HepG2 (cell line): Measurements from ENCODE around the gene KDM5D. TPM values are rescaled to one million over a fixed set of nuclear protein-coding genes. Genes with fewer than 3 reads are reported as not detected.

Source experiments
- ATAC-seq: fragments of 200-7000 bp; cut with Tn5 transposase; 3 replicates; pipeline ENCODE4 v1.9.1; 2020; ENCODE audit warnings: mild to moderate bottlenecking, moderate library complexity
- BruUV-seq: library from RNA; stranded (reverse); fragments of 400-500 nt; replicated peaks from 2 replicates; lab custom pipeline; 2021; lab: Mats Ljungman, UMichigan
- CTCF ChIA-PET: fragments of 300-600 bp; formaldehyde crosslinking; extraction: SDS; loops from one replicate; lab custom pipeline; 2021; ENCODE audit warnings: low total read pairs, inconsistent platforms, low intra/inter-chr PET ratio; lab: Yijun Ruan, JAX
- POLR2A ChIA-PET: fragments of 350-600 bp; sonication (Branson Sonifier 250); formaldehyde crosslinking; loops from one replicate; lab custom pipeline; 2020; ENCODE audit warnings: antibody characterized with exemption, inconsistent platforms; lab: Yijun Ruan, JAX
- DNase-seq: peaks from one replicate; pipeline ENCODE4 v3.0.0-alpha.2; 2015; ENCODE audit warnings: low spot score
- FAIRE-seq: peaks from 3 replicates; lab custom pipeline; 2011; peaks lifted over from hg19 to GRCh38; lab: Jason Lieb, UNC
- H2AFZ ChIP-seq: one replicate; pipeline ENCODE4 v1.6.1; 2011; ENCODE audit warnings: low read length, inconsistent platforms
- H3K27ac ChIP-seq: fragments of 300-600 bp; 3 replicates; pipeline ENCODE4 v1.8.0; 2011; ENCODE audit warnings: mixed run types, mild to moderate bottlenecking, mixed read lengths, low read length, inconsistent platforms; ENCODE audit not compliant: insufficient read depth; ENCODE audit errors: extremely low read length
- H3K27me3 ChIP-seq, 2 experiments: fragments of 200-600 bp in 1 of 2; 2 replicates in 1 of 2; 3 replicates in 1 of 2; pipeline versions ENCODE4 v1.6.0 to v1.8.0; 2011; ENCODE audit warnings: low read length in 2 of 2, mild to moderate bottlenecking in 2 of 2, moderate library complexity in 2 of 2, inconsistent platforms in 1 of 2; ENCODE audit not compliant: insufficient read depth in 2 of 2, control insufficient read depth in 1 of 2
- H3K36me3 ChIP-seq, 2 experiments: fragments of 200-600 bp in 1 of 2; replicated peaks in 1 of 2; 2 replicates in 1 of 2; 3 replicates in 1 of 2; pipeline versions ENCODE4 v1.5.1 to v1.8.0; 2011; ENCODE audit warnings: low read length in 2 of 2, inconsistent platforms in 1 of 2; ENCODE audit not compliant: insufficient read depth in 2 of 2, control insufficient read depth in 1 of 2
- H3K4me1 ChIP-seq: 2 replicates; pipeline ENCODE4 v1.5.1; 2012; ENCODE audit warnings: low read length, inconsistent platforms; ENCODE audit not compliant: insufficient read depth
- H3K4me2 ChIP-seq: 2 replicates; pipeline ENCODE4 v1.6.0; 2011; ENCODE audit warnings: low read depth, low read length, inconsistent platforms
- H3K4me3 ChIP-seq, 3 experiments: fragments of 200-600 bp in 1 of 3; sonication (generic), shearing (Covaris generic) in 1 of 3; replicated peaks in 1 of 3; 2 replicates each; pipeline ENCODE4 v1.5.1; 2011 to 2016; ENCODE audit warnings: low read length in 3 of 3, inconsistent platforms in 2 of 3, low read depth in 2 of 3, mild to moderate bottlenecking in 2 of 3, control low read depth in 1 of 3, mixed read lengths in 1 of 3; ENCODE audit not compliant: insufficient read depth in 1 of 3
- H3K79me2 ChIP-seq: one replicate; pipeline ENCODE4 v1.6.1; 2011; ENCODE audit warnings: low read length, inconsistent platforms; ENCODE audit not compliant: insufficient read depth
- H3K9ac ChIP-seq: 2 replicates; pipeline ENCODE4 v1.6.0; 2011; ENCODE audit warnings: mild to moderate bottlenecking, low read depth, low read length, inconsistent platforms; ENCODE audit not compliant: insufficient read depth
- H3K9me3 ChIP-seq: 2 replicates; pipeline ENCODE4 v1.5.1; 2012; ENCODE audit warnings: mild to moderate bottlenecking, low read length
- H4K20me1 ChIP-seq: 2 replicates; pipeline ENCODE4 v1.6.0; 2011; ENCODE audit warnings: inconsistent platforms, mild to moderate bottlenecking, low read length, moderate library complexity; ENCODE audit not compliant: insufficient read depth
- AHR ChIP-seq: IDR thresholded peaks from 2 replicates; pipeline ENCODE4 v1.6.1; 2018; ENCODE audit warnings: missing genetic modification reagents, missing compliant biosample characterization
- ATF3 ChIP-seq: sonication (generic); formaldehyde crosslinking; IDR thresholded peaks from 2 replicates; pipeline ENCODE4 v1.4.0; 2020; ENCODE audit warnings: missing genetic modification reagents
- CSRNP2 ChIP-seq: sonication (generic); formaldehyde crosslinking; conservative IDR thresholded peaks from 2 replicates; pipeline ENCODE4 v1.8.0; 2022; ENCODE audit warnings: low read depth, missing genetic modification reagents
- FOSL1 ChIP-seq: sonication (generic); formaldehyde crosslinking; IDR thresholded peaks from 2 replicates; pipeline ENCODE4 v1.9.0; 2021; ENCODE audit warnings: missing genetic modification reagents, borderline replicate concordance
- ZNF616 ChIP-seq: sonication (generic); formaldehyde crosslinking; IDR thresholded peaks from 2 replicates; pipeline ENCODE4 v1.5.0; 2020; ENCODE audit warnings: low read depth, mild to moderate bottlenecking, missing genetic modification reagents
- WGBS: methylation state at CpG from one replicate; pipeline ENCODE4 v1.1.6; 2017; ENCODE audit warnings: low lambda C conversion rate; 5-methylcytosine and 5-hydroxymethylcytosine counted together
- in situ Hi-C: cut with HindIII; loops from 2 replicates; pipeline ENCODE4 v1.10.0; 2017; ENCODE audit warnings: low pct_unique_long_range_greater_than_20kb; ENCODE audit not compliant: extremely low pct_ligation_motif_present
- intact Hi-C: fragments of 100-400 bp; cut with micrococcal nuclease; formaldehyde crosslinking; loops from one replicate; pipeline ENCODE4 v1.10.0; 2022; ENCODE audit not compliant: unreplicated experiment
- polyA plus RNA-seq, 8 experiments: library from polyadenylated mRNA; depleted of rRNA in 3 of 8; stranded (reverse) in 7 of 8; unstranded in 1 of 8; fragments of >200 nt; fragmentation: Illumina TruSeq in 4 of 8; extraction: Trizol in 4 of 8; gene quantifications; 2 replicates each; pipeline versions ENCODE4 v1.2.1 to v1.2.3, GENCODE V29; 2011 to 2016; ENCODE audit warnings: low read depth in 4 of 8, missing spikeins in 1 of 8, mixed read lengths in 1 of 8; ENCODE audit not compliant: insufficient read depth in 1 of 8
- total RNA-seq, 5 experiments: library from RNA; depleted of rRNA; stranded (reverse); fragments of >200 nt; fragmentation: Illumina TruSeq; extraction: Trizol; gene quantifications; 2 replicates each; pipeline ENCODE4 v1.2.3, GENCODE V29; 2016; ENCODE audit warnings: low read depth in 1 of 5

The KDM5D gene
- total and polyA plus RNA-seq, 2 of the 13 experiments (the other 11 are each of a cell fraction or from before 2014, with no cell fraction given), result 16.6 to 32.7 TPM

GRCh38 chrY:19717950-19718349, 26.6 kb downstream of the KDM5D start:
- TF ChIP-seq FOSL1 (CRISPR knock-in tag), result no peak
- TF ChIP-seq AHR (CRISPR knock-in tag), result no peak
- TF ChIP-seq ATF3 (CRISPR knock-in tag), result no peak
- Histone ChIP-seq H3K4me2 (no peak overlapping the region), H3K4me3 (no peak overlapping the region), H3K9ac (no peak overlapping the region), H3K4me1 (no peaks in the 10 kb centered on the region), H2AFZ (no peak overlapping the region), H3K36me3 (peaks cover 7 to 29% of the 10 kb centered on the region in 2 experiments; a peak in 4 of 5 replicates), H3K9me3 (no peaks in the 10 kb centered on the region), H3K79me2 (no peaks in the 10 kb centered on the region), H3K27ac (no peak overlapping the region), H4K20me1 (no peaks in the 10 kb centered on the region), H3K27me3 (no peaks in the 10 kb centered on the region)
- intact Hi-C loops (no loop called here), in situ Hi-C loops (no loop called here)
- ChIA-PET CTCF (no interaction called here), POLR2A (no interaction called here)
- ATAC-seq, result no peak
- no peak for FAIRE-seq
- BruUV-seq, result no TSS peak
- no peak for DNase-seq

- Histone ChIP-seq H3K27me3 (no peaks in the 10 kb centered on the region), H2AFZ (no peak overlapping the region), H3K9ac (no peak overlapping the region), H3K9me3 (no peaks in the 10 kb centered on the region), H4K20me1 (no peaks in the 10 kb centered on the region), H3K36me3 (peaks cover 7 to 29% of the 10 kb centered on the region in 2 experiments; a peak in 4 of 5 replicates), H3K4me3 (no peak overlapping the region), H3K4me1 (no peaks in the 10 kb centered on the region), H3K4me2 (no peak overlapping the region), H3K27ac (no peak overlapping the region), H3K79me2 (no peaks in the 10 kb centered on the region)
- FAIRE-seq (no peak), ATAC-seq (no peak), DNase-seq (no peak)
- TF ChIP-seq ZNF616 (CRISPR knock-in tag) (no peak), CSRNP2 (no peak)
- no TSS peak for BruUV-seq
- ChIA-PET CTCF (no interaction called here), POLR2A (no interaction called here)
- intact Hi-C loops (no loop called here), in situ Hi-C loops (no loop called here)
- 98% methylated on average over 2 of the region's 3 CpGs for WGBS
Observed at GRCh38 chrY:19717146-19717545, 27.4 kb downstream of the KDM5D start.
